Measurements from ENCODE around the gene DMRTB1.

DMRTB1 gene

DNA sequence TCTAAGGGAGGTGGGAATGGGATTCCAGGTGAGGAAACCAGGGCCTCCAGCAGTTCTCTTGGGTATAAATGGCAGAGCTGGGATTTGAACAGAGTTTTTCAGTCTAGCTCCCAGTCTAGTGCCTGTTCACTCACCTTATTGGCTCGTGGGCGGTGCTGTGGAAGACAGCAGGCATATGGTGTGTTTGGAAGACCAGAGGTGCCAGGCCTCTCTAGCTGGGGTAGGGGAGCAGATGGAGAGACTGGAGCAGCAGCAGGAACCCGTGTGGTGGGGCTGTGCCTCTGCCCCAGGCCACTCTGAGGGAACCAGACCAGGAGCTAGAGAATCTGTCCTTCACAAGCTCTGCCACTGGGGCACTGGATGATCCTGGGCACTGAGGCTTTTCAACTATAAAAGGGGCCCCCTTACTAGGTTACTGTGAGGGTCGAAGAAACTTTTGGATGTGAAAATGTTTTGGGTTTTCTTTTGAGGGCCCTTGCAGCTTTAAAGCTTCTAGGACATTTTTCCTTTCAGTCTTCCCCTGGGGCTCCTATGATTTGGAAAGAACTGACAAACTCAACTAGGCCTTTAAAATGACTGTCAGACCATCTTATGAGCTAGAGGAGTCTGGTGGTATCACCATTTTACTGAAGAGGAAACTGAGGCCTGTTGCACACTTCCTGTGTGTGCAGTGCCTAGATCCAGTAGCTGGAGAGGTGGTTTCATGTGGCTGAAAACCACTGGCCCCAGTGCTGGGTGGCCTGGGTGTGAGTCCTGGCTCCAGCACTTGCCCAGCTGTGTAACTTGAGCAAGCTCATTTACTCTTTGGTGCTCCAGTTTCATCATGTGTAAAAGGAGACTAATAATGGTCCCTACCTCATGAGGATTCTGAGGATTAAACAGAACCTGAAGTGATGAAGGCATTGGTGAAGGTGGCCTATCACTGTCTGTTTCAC lies 6.1 kb downstream of the DMRTB1 start:
- no peak for FAIRE-seq

DNA sequence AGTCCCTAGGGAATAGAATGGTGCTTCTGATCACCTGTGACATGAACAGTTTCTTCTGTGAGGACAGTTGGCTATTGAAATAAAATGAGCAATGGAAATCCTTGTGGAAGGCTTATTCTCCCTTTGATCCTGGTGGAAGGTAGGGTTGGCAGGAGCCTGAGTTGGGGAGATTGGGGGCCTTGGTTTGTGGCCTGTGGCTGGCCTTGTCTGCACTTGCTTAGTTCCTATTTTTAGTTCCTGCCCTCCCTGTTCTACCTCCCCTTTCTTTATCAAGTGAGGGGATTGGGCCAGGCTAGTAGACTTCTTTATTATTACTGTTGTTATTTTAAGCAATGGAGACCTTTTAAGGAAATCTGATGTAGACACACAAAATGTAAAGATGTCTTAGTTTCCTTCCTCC lies 8.2 kb downstream of the DMRTB1 start:
- no peak for FAIRE-seq

DNA sequence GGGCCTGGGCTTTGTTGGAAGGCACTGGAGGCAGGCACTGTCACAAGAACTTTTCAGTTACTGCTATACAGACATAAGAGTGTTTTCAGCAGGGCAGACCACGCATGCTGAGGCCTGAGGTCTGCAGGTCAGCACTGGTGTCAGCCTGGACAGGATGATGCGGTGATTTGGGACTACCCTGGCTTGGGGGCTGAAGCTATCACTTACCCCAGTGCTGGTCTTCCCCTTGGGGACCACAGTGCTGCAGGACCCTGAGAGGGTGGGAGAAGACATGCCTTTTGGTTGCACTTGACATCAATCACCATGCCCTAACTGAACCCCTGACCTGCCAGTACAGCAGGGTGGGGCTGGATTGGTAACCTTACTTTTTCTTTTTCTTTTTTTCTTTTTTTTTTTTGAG lies 9.2 kb downstream of the DMRTB1 start:
- no peak for FAIRE-seq

- no peak for FAIRE-seq
Observed at GRCh38 chr1:53469373-53469772, 10.2 kb downstream of the DMRTB1 start.

DNA sequence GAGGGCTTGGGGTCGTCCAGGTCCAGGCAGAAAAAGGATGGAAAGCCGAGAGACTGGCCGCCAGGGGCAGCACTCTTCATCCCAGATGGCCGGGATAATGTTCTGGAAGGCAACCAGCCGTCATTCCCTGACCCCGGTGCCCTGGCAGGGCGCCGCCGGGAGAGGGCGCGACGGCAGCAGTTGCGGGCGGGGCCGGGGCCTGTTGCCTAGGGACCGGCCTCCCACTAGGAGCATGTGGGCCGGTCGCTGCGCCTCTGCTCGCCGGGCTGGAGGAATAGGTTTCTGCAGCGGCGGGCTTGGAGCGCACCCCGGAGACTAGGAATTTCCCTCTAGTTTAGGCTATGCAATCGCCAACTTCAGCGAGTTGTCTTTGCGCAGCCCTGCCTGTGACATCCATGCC lies 11.0 kb downstream of the DMRTB1 start:
- FAIRE-seq = no peak

- FAIRE-seq = no peak
Observed at GRCh38 chr1:53470584-53470983, 11.4 kb downstream of the DMRTB1 start.

GRCh38 chr1:53471000-53471399 lies 11.8 kb downstream of the DMRTB1 start:
- no peak for FAIRE-seq

GRCh38 chr1:53473463-53473862 lies 14.3 kb downstream of the DMRTB1 start:
- no peak for FAIRE-seq

DNA sequence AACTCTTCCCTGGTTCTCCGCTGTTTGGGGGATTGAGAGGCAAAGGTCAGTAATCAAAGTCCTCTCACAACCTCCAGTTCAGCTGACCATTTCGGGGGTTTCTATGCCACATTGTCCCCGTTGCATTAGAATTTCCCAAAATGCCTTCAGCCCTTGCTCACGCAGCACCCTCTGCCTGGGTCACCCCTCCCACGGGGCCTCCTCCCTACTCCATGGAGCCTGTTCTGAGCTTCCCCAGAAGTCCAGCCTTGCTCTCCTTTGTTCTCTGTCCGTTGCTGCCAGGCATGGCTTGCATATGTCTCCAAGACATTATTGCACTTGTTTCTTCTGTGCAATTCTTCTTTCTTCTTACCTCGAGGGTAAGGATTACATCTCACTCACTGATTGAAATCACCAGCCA lies 16.5 kb downstream of the DMRTB1 start:
- no peak for FAIRE-seq

DNA sequence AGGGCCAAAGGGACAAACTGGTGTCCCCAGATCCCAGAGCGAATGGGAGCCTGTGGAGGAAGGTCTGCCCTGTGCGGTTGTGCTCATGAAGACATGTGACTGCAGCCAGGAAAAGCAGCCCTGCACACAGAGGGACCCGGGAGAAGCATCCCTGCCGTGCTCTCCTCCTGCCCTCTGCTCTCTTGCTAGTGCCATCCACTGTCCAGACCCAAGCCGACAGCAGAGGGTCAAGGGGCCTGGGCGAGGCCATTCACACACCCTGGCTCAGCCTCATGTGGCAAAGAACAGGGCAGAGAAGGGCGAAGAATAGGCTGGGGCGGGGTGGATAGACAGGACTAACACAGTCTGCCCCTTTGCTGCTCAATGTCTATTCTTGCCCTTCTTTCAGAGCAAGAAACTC lies 17.4 kb downstream of the DMRTB1 start:
- no peak for FAIRE-seq

- FAIRE-seq = no peak
Observed at GRCh38 chr1:53477651-53478501, 18.7 kb downstream of the DMRTB1 start.

GRCh38 chr1:53478502-53478818 lies 19.3 kb downstream of the DMRTB1 start:
- FAIRE-seq = no peak

DNA sequence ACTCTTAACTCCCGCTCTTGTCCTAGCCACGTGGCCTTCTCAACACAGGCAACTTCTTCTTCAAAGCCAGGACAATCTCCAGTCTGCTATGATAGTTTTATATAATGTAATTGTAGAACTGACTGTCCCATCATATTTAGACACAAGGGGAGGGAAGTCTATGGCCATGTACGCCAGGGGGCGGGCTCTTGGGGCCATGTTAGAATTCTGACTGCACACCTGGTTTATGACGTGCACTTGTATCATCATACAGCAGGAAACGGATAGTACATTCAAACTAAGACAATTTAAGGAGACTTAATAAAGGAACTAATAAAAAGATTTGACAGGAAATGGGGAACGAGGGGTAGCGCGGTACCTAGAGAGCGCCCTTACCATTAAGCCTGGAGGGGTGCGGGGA lies 21.5 kb downstream of the DMRTB1 start:
- no peak for FAIRE-seq

GRCh38 chr1:53481456-53481855 lies 22.3 kb downstream of the DMRTB1 start:
- FAIRE-seq = no peak

GRCh38 chr1:53482441-53483153 lies 23.4 kb downstream of the DMRTB1 start:
- no peak for FAIRE-seq

DNA sequence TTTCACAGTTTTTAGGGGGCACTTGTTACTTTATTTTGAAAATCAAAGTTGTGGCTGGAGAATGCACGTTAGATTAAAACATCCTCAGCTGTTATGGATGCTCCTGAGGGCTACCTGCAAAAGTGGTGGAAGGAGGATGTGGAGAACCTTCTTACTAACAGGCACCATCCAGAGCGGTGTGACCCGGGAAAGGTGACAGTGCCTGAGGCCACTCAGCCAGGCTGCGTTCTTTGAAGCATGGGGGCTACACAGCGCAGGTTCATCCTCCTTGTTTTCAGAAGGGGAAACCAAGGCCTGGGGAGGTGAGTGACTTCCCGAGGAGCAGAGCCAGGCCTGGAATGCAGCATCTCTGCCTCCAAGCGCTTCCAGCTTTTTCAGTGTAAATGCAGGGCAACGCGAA lies 24.0 kb downstream of the DMRTB1 start:
- no peak for FAIRE-seq

DNA sequence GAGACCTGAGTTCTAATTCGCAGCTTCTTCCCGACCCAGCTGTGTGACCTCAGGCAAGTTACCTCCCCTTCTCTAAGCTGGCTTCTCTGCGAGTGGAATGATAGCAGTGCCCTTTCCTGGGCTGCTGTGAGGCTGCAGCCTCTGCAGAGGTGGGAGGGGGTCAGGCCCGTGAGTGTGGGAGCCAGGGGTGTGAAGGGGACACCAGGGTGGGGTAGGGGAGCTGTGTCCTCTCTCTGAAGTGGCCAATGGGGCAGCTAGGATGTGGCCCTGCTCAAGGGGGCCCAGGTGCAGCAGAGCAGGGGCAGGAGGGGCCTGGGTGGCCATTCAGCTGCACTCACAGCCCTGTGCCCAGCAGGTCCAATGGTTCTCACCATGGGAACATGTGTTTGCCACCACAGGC lies 24.5 kb downstream of the DMRTB1 start:
- no peak for FAIRE-seq

DNA sequence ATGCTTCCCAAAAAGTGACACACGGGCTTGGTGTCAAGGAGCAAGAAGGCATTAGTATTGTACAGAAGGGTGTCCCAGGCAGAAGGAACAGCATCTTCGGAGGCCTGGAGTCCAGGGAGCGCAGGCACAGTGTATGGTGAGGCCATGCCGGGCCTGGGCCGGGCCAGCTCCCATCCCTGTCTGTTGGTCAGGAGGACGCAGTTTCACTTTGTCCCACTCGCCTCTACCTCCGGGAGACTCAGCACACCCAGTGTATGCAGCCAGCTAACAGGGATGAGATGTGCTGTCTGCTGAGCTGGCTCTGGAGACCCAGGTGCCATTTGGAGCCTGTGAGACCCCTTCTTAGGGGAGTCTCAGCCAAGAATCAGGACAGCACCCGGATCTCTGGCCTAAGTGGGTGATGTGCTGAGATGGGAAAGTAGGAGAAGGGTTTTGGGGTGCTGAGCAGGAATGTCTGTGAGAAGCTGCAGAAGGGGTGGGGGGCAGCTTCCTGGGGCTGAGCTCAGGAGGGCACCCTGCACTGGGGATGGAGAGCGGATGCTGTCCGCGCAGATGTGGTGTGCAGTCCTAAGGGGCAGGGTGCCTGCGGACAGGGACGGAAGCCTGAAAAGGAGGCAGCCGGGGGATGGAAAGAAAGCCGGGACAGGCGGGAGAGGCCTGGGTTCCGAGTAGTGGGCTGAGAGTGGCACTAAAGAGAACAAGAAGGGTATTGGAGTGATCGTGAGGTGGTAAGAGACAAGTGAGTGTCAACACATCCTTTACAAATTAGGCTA lies 25.7 kb downstream of the DMRTB1 start:
- FAIRE-seq = no peak

DNA sequence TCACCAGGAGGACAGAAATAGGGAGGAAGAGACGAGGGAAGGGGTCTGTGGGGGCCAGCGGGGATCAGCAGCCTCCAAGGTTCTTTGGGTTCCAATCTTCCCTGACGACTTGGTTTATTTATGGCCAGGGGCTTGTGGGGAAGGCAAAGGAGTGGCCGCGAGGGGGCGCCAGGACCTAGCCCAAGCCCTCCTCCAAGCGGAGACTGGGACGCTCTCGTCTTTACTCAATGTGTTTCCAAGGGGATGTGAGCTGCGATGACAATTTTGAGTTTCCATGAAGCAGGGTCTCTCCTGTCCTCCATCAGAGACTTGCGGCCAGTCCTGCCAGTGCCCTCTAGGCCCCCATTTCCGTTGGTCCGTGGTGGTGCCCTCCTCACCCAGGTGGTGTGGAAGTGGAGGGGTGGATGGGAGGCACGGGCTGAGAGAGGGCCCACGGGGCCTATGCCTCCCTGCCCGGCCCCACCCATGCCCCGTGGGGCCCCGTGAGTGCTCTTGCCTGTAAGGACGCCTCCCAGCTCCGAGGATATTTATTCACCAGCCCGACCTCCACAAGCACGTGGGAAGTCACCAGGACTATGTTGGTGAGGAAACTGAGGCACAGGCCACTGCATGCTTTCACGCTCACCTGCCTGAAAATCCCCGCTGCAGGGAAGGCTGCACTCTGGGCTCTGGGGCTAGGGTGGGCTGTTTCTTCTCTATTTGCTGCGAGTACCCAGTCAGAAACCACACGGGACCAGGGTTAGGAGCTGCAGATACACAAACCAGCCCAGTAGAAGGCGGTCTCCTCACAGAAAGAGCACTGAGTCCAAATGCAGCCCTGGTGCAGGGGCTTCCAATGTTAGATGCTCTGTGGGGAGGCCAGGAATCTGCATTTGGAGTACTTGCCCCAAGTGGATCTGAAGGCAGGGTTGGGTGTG lies 26.5 kb downstream of the DMRTB1 start:
- no peak for FAIRE-seq

- FAIRE-seq = no peak
Observed at GRCh38 chr1:53486395-53487026, 27.3 kb downstream of the DMRTB1 start.

DNA sequence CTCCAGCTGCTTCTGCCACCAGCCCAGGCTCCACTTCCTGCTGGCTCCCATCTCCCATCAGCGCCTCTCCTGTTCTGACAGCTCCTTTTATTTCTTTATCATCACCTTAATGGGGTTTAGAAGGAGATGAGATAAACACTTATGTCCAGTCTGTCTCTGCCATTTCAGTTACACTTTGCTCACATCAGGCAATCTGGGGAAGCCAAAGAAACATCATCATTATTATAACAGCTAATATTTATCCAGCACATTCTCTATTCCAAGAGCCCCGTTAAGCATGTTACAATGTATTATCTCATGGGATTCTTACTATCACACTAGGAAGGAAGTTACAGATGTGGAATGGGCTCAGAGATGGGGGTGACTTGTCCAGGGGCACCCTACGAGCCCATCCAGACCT lies 31.2 kb downstream of the DMRTB1 start:
- FAIRE-seq = no peak
